CD4-positive, alpha-beta T cell treated with Interleukin-4 for 4 hours (primary cell): ENCODE results near the gene DPYSL3.

Source experiments
- DNase-seq: peaks from one replicate; pipeline ENCODE4 v3.0.0-alpha.2; 2020

Gene DPYSL3

GRCh38 chr5:147434049-147434448, 75.8 kb downstream of the DPYSL3 start:
- no peak for DNase-seq

GRCh38 chr5:147432323-147432722, 77.5 kb downstream of the DPYSL3 start:
- no peak for DNase-seq

GRCh38 chr5:147431586-147431985, 78.3 kb downstream of the DPYSL3 start:
- DNase-seq, result no peak

DNA sequence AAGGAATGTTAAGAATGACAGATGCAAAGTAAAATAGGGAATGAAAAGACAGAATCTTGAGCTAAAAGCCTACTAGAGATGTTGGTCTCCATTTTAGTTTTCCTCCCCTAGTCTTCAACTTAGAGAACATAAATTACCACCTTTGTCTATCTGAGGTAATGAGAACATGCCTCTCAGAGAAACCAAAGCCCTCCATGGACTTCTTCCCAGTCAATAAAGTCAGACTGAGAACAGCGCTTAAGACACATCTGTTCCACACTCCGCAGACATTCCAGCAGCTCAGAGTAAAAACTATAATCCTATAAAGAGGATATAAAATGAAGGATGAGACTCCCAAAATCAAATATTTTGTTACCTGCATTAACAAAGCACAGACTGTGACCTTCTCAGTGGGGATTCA, 79.2 kb downstream of the DPYSL3 start:
- no peak for DNase-seq

DNA sequence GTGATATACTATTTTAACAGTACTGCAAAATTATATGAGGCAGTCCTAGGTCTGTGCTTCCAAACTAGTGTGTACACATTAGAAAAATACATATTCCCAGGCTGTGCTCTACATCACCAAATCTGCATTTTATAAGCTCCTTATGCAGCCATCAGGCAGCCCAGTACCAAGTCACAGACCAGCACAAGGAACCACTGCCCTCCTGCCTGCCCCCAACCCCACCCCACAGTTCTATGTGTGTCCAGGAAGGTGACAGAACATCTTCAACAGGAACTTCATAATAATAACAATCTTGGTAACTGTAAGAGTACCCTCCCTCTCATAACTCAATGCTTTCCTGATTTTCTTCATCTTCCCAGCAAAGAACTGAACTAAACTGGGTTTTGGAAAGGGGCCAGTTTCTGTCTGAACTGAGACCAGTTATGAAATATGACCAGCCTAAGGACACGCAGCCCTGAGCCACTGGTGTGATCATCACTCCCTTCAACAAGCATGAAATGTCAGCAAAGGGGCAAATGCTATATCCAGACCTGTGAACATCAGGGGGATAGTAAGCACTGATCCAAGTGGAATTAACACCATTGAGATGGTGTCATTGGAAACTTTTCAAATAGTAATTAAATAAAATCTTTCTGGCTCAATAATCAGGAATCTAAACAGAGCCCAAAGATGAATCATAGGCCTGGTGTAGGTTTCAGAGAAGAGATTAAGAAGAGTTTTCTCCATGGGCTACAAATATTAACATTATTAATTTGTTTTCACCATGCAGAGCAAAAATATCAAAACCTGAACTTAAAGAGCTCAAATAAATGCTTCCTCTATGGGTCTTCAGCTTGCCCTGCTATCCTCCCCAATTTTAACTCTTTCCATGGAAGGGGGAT, 82.1 kb downstream of the DPYSL3 start:
- DNase-seq, result no peak

GRCh38 chr5:147426640-147427327, 83.1 kb downstream of the DPYSL3 start:
- no peak for DNase-seq

DNA sequence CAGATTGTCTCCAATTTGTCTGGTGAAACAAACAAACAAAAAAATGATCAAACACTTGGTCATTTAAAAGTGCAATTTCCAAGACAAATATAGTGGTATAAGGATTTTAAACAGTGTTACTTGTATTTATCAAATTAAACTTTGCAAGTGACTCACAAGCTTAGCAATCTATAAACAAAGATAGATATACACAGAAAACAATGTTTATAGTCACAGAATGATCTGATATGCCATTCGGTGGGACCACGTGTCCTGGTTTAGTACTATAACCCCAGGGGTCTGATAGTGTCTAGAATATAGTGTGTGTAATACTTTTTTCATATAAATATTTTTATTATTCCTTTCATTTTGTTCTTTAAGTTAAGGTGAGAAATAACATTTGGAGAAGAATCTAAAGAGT, 91.3 kb downstream of the DPYSL3 start:
- DNase-seq, result no peak

DNA sequence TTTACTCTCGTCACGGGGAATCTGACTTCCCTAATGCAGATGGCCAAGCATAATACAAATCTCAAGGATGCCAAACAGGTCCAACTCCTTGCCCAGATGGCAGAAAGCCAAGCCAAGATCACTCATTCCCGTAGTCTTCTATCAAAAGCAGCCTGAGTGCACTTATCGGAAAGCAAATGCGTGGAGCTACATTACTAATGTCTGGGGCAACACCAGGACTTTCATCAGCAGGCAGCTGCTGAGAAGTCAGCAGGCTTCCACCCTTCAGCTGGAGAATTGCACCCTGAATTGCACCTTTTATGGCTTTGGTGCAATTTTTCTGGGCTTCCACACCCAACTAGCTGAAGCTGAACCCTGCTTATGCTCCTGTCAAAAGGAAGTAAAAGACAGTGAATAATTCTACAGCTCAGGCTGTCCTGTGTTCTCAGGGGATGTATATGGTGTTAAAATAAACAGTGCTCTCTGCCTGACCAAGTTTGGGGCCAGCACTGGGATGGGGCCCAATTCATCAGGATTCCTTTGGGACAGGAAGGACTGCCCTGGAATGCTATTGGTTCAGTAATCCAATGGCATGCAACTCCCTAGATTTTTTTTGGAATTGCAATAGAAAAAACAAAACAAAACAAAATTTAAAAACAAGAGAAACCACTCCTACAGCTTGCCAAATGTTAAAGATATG, 92.6 kb downstream of the DPYSL3 start:
- DNase-seq, result no peak

GRCh38 chr5:147415651-147416050, 94.2 kb downstream of the DPYSL3 start:
- no peak for DNase-seq

DNA sequence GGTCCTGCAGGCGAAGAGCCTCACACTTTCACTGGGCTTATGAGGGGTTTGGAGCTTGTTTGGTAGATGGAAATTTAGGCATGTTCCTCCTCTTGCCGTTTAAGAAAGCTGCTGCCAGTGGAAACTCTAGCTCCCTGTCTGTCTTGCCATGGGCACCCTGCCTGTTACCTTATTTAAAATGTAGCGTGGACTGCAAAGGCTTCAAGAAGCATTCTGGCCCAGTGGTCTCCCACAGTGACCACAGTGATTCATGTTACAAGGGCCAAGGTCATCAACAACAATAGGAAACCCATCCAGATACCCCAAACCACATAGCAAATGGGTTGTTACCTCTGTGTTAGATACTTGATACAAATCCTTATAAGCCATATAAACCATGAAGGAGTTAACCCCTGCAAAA, 96.6 kb downstream of the DPYSL3 start:
- no peak for DNase-seq

- no peak for DNase-seq
These were observed 97.3 kb downstream of the DPYSL3 start for GRCh38 chr5:147412561-147412960.

- DNase-seq, result no peak
These were observed 98.2 kb downstream of the DPYSL3 start for GRCh38 chr5:147411359-147412319.

DNA sequence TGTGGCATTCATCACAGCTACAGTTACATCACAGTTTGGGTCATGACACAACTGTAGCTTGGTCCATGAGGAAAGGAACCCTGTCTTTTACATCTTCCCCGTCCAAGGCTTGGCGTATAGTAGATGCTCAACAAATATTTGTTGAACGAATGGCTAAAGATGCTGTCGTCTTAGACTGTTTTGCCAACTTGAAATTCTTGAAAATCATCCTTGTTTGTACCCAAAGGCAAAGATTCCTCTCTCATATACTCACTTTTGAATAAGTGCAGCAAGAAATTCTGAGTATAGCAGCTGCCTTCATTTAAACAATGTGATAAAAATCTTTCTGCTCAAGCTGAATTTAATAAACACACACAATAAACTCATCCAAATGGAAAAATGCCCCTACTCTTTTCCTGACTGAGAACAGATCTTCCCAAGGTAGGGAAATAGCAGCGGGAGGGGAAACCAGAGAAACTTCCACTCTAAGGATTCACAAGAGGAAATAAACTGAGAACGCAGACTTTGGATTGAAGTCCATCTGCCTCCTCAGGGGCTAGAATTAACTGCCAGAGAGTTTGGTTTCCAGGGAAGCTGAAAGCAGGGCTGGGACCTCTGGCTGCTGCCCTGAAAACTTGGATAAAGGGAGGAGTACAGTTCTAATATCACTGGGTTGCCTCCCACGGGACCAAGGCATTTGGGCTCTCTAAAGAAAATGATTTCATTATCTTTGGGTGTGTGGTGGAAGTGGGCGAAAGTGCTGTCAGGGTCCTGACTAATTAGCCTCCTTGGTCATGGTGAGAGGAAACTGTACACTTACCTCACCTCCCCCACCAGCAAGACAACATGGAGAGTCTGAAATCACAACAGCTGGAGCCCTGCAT, 99.1 kb downstream of the DPYSL3 start:
- DNase-seq, result no peak

DNA sequence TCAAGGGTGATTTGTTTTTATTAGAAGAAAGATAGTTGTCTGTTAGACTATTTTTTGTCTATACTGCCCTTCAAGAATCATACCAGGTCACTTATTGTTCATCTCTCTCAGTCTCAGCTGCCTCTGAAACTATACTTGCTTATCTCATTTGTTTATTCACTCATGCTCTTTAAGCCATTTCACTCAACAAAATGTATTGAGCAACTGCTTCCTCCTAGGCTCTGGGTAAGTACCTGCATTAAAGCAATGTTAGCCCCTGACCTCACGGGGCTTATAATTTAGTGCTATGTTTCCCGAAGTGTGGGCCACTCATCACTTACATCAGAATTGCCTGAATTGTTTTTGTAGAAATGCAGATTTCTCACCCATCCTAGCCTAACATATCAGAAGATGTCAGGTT, 100.9 kb downstream of the DPYSL3 start:
- DNase-seq, result no peak

GRCh38 chr5:147407094-147407681, 102.7 kb downstream of the DPYSL3 start:
- no peak for DNase-seq

DNA sequence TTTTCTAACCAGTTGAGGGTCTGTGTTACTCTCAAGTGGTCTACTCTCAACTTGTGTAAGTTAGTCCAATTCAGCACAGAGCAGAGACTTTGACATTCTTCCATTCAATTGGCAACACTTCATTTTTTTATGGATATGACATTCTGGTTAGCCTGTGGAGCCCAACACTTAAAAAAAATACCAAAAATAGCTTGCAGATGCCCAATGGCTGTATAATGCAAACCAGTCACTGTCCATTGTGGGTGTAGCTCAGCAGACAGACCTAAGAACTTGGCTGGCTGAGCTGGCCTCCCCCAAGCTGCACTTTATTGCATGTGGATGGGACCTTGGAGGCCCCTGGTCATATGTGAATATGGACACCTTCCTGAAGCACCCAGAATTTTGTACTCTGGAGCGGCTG, 103.2 kb downstream of the DPYSL3 start:
- no peak for DNase-seq

- DNase-seq, result no peak
These were observed 105.2 kb downstream of the DPYSL3 start for GRCh38 chr5:147404706-147405105.

DNA sequence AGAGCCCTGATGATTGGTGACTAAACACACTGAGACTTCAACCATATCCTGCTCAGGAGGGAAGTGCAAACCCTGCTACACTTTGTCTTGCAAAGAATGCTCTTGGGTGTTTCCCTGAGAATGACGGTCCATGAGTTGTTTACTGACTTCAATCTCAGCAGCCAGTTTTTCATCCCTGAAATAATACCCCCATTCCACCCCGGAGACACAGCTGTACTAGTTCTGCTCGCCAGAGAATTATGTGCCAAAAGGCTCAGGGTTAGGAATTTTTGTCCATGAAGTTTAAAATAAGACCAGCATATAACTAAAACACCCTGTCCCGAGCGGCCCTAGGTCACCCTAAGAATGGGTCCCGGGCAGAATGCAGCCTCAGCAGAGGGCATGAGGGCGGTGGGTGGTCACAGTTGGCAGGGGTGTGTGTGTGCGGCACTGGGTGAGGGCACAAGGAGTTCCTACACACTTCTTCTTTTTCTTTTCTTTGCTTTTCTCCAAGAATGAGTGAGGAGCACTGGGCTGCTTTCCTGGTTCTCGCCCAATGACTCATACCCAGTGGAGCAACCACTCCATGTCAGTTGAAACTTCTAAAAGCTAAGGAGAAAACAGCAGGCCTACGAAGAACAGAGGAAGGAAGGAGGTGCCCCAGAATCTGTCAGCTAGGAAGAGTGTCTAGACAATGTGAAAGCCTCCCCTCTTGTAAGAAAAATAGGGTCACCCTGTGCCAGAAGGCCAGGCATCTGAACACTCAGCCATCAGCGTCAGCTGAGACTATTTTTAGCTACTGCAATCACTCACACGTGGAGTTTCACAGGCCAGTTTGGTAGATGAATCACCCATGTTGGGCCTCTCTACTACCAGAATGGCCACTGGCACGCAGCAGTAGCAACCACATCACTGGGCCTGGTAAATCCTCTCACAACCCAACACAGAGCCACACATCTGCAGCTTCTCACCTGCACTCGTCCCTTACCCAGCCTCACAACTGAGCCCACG, 105.9 kb downstream of the DPYSL3 start:
- DNase-seq, result no peak

DNA sequence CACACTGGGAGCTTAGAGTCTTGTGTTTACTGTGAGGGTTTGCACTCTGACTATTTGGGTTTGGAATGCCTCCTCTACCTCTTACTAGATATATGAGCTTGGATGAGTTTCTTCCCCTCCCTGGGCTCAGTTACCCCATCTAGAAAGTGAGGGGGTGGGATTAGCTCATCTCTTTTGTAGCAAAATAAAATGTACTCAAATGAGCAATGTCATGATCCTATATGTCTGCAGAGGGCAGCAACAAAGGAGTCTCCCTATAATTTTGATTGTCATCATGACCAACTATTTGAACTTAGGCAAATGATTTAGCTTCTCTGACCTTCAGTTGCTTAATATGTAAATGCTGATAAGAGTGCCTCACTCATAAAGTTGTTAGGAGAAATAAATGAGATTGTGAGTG, 109.0 kb downstream of the DPYSL3 start:
- no peak for DNase-seq
